WTC11 (cell line): ENCODE results near the gene ZNF615. TPM values are rescaled to one million over a fixed set of nuclear protein-coding genes. Genes with fewer than 3 reads are reported as not detected.
"Not testable (repeated sequence)": the region's sequence is repeated elsewhere in the genome, so short reads cannot be mapped to it uniquely, and the experiment has no call there.

Experiments used
- ATAC-seq: fragments of 200-7000 bp; cut with Tn5 transposase; 2 replicates; pipeline ENCODE4 v1.10.0; 2021; ENCODE audit warnings: mild to moderate bottlenecking, moderate library complexity
- CTCF ChIA-PET: fragments of 300-600 bp; sonication (Branson Sonifier 250); formaldehyde crosslinking; loops from one replicate; lab custom pipeline; 2021; ENCODE audit warnings: antibody characterized with exemption; lab: Charles Lee
- POLR2A ChIA-PET: fragments of 350-600 bp; sonication (Branson Sonifier 250); formaldehyde crosslinking; loops from one replicate; lab custom pipeline; 2021; ENCODE audit warnings: antibody characterized with exemption; lab: Charles Lee
- DNase-seq: peaks from one replicate; pipeline ENCODE4 v3.0.0; 2021; ENCODE audit warnings: low spot score
- H3K27ac Mint-ChIP-seq: 2 replicates; pipeline ENCODE4 v1.8.0; 2021; ENCODE audit warnings: mixed read lengths
- H3K27me3 Mint-ChIP-seq: 2 replicates; pipeline ENCODE4 v1.8.0; 2021; ENCODE audit warnings: low read depth, mild to moderate bottlenecking, moderate library complexity, mixed read lengths
- H3K36me3 Mint-ChIP-seq: 2 replicates; pipeline ENCODE4 v1.8.0; 2021; ENCODE audit warnings: mixed read lengths
- H3K4me1 Mint-ChIP-seq: 2 replicates; pipeline ENCODE4 v1.8.0; 2022; ENCODE audit warnings: mixed read lengths
- H3K4me3 Mint-ChIP-seq: 2 replicates; pipeline ENCODE4 v1.8.0; 2021; ENCODE audit warnings: mild to moderate bottlenecking, moderate library complexity, mixed read lengths
- H3K9me3 Mint-ChIP-seq: 2 replicates; pipeline ENCODE4 v1.8.0; 2021; ENCODE audit warnings: mixed read lengths
- ESRRA ChIP-seq: sonication (generic); formaldehyde crosslinking; IDR thresholded peaks from 2 replicates; pipeline ENCODE4 v1.8.1; 2022; ENCODE audit warnings: mild to moderate bottlenecking, missing genetic modification reagents, borderline replicate concordance
- ETV6 ChIP-seq: sonication (generic); formaldehyde crosslinking; IDR thresholded peaks from 2 replicates; pipeline ENCODE4 v1.8.1; 2022; ENCODE audit warnings: mild to moderate bottlenecking, missing genetic modification reagents
- FOXK1 ChIP-seq: sonication (generic); formaldehyde crosslinking; IDR thresholded peaks from 2 replicates; pipeline ENCODE4 v1.8.0; 2022; ENCODE audit warnings: mild to moderate bottlenecking, moderate library complexity, missing genetic modification reagents
- GABPB1 ChIP-seq: sonication (generic); formaldehyde crosslinking; IDR thresholded peaks from 2 replicates; pipeline ENCODE4 v1.8.1; 2023; ENCODE audit warnings: mild to moderate bottlenecking, missing genetic modification reagents
- NFATC4 ChIP-seq: fragments of 250-450 bp; sonication (Bioruptor Pico); IDR thresholded peaks from 2 replicates; pipeline ENCODE4 v1.9.0; 2021; ENCODE audit warnings: mild to moderate bottlenecking
- NR1H2 ChIP-seq: sonication (generic); formaldehyde crosslinking; IDR thresholded peaks from 2 replicates; pipeline ENCODE4 v1.9.0; 2021; ENCODE audit warnings: mild to moderate bottlenecking, moderate library complexity, missing genetic modification reagents
- PRRX2 ChIP-seq: fragments of 250-450 bp; sonication (Bioruptor Pico); IDR thresholded peaks from 2 replicates; pipeline ENCODE4 v1.8.0; 2021; ENCODE audit warnings: mild to moderate bottlenecking
- SMAD3 ChIP-seq: sonication (generic); formaldehyde crosslinking; IDR thresholded peaks from 2 replicates; pipeline ENCODE4 v1.8.0; 2022; ENCODE audit warnings: missing genetic modification reagents, mild to moderate bottlenecking, borderline replicate concordance
- TEAD4 ChIP-seq: sonication (generic); formaldehyde crosslinking; IDR thresholded peaks from 2 replicates; pipeline ENCODE4 v1.8.0; 2022; ENCODE audit warnings: mild to moderate bottlenecking, missing genetic modification reagents
- ZNF121 ChIP-seq: sonication (generic); formaldehyde crosslinking; IDR thresholded peaks from 2 replicates; pipeline ENCODE4 v1.8.0; 2023; ENCODE audit warnings: missing genetic modification reagents
- ZNF219 ChIP-seq: sonication (generic); formaldehyde crosslinking; IDR thresholded peaks from 2 replicates; pipeline ENCODE4 v1.8.0; 2023; ENCODE audit warnings: missing genetic modification reagents, mild to moderate bottlenecking, borderline replicate concordance
- ZNF263 ChIP-seq: sonication (generic); formaldehyde crosslinking; IDR thresholded peaks from 2 replicates; pipeline ENCODE4 v1.8.1; 2022; ENCODE audit warnings: low read depth, mild to moderate bottlenecking, moderate library complexity, missing genetic modification reagents
- total RNA-seq: library from RNA; stranded (reverse); gene quantifications from 3 replicates; pipeline ENCODE4 v1.2.3, GENCODE V29; 2021
- TF ChIP-seq, protein P1 (sequence below): fragments of 250-450 bp; sonication (Bioruptor Pico); IDR thresholded peaks from 2 replicates; pipeline ENCODE4 v2.1.2; 2022; ENCODE audit warnings: mild to moderate bottlenecking, moderate library complexity
- TF ChIP-seq, protein P2 (sequence below): sonication (generic); formaldehyde crosslinking; IDR thresholded peaks from 2 replicates; pipeline ENCODE4 v1.8.1; 2023; ENCODE audit warnings: mild to moderate bottlenecking, missing genetic modification reagents, borderline replicate concordance
- TF ChIP-seq, protein P3 (sequence below): fragments of 200-600 bp; IDR thresholded peaks from 2 replicates; pipeline ENCODE4 v1.8.0; 2022; ENCODE audit warnings: antibody characterized with exemption
- TF ChIP-seq, protein P4 (sequence below): fragments of 250-450 bp; sonication (Bioruptor Pico); IDR thresholded peaks from 2 replicates; pipeline ENCODE4 v1.8.0; 2021; ENCODE audit warnings: mild to moderate bottlenecking
- TF ChIP-seq, protein P5 (sequence below): sonication (generic); formaldehyde crosslinking; IDR thresholded peaks from 2 replicates; pipeline ENCODE4 v1.8.1; 2022; ENCODE audit warnings: low read depth, missing genetic modification reagents, borderline replicate concordance
- TF ChIP-seq, protein P6 (sequence below): sonication (generic); formaldehyde crosslinking; IDR thresholded peaks from 2 replicates; pipeline ENCODE4 v1.8.0; 2022; ENCODE audit warnings: mild to moderate bottlenecking, missing genetic modification reagents
- TF ChIP-seq, protein P7 (sequence below): sonication (generic); formaldehyde crosslinking; IDR thresholded peaks from 2 replicates; pipeline ENCODE4 v1.8.0; 2022; ENCODE audit warnings: mild to moderate bottlenecking, missing genetic modification reagents

Gene ZNF615
- total RNA-seq, 1 experiment from 2014 or later: 11.9 TPM

DNA sequence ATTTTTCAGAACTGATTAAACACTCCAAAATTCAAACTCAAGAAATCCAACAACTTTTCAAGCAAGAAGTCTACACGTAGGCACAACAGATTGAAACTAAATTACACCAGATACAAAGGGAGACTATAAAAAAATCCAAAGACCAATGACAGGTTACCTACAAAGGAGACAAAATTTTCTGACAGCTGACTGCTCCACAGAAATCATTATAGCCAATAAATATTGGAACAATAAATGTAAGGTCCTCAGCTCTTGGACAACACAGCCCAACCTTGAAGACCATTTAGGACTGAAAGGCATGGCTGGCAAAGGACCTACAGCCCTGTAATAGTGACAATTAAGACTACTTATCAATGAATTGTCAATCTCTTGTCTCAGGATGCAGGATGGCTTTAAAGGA lies 37.3 kb downstream of the ZNF615 start:
- POLR2A ChIA-PET: no interaction called here
- H3K9me3 Mint-ChIP-seq: peaks cover 67% of the 10 kb centered on the region
- CTCF ChIA-PET: no interaction called here
- peaks cover 3% of the 10 kb centered on the region for H3K27me3 Mint-ChIP-seq
- H3K4me3 Mint-ChIP-seq: no peak overlapping the region
- no peaks in the 10 kb centered on the region for H3K4me1 Mint-ChIP-seq
- no peak for ATAC-seq
- no peak for TF ChIP-seq GABPB1
- H3K36me3 Mint-ChIP-seq: peaks cover 84% of the 10 kb centered on the region
- no peak overlapping the region for H3K27ac Mint-ChIP-seq
- no peak for DNase-seq

DNA sequence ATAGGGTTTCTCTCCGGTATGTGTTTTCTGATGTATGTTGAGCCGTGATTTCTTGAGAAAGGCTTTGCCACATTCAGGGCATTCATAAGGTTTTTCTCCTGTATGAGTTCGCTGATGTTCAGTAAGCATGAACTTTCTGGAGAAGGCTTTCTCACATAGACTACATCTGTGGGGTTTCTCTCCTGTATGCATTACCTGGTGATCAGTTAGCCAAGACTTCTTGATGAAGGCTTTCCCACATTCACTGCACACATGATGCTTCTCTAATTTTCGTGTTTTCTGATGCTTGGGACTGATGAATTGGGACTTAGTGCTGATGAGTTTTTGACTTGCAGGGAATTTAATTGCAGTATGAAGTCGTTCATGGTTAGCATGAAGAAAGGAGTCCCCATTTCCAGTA lies 42.4 kb downstream of the ZNF615 start:
- Mint-ChIP-seq H3K27ac (no peak overlapping the region), H3K27me3 (peaks cover 2% of the 10 kb centered on the region), H3K9me3 (peaks cover 44% of the 10 kb centered on the region), H3K36me3 (peaks cover 61% of the 10 kb centered on the region), H3K4me3 (no peak overlapping the region), H3K4me1 (peaks cover 14% of the 10 kb centered on the region)
- TF ChIP-seq PRRX2 (CRISPR knock-in tag) (no peak), ZNF263 (no peak), SMAD3 (CRISPR knock-in tag) (no peak)
- TF ChIP-seq, protein P1, sequence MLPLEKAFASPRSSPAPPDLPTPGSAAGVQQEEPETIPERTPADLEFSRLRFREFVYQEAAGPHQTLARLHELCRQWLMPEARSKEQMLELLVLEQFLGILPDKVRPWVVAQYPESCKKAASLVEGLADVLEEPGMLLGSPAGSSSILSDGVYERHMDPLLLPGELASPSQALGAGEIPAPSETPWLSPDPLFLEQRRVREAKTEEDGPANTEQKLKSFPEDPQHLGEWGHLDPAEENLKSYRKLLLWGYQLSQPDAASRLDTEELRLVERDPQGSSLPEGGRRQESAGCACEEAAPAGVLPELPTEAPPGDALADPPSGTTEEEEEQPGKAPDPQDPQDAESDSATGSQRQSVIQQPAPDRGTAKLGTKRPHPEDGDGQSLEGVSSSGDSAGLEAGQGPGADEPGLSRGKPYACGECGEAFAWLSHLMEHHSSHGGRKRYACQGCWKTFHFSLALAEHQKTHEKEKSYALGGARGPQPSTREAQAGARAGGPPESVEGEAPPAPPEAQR (CRISPR knock-in tag): no peak
- ChIA-PET POLR2A (no interaction called here), CTCF (no interaction called here)
- ATAC-seq (no peak), DNase-seq (no peak)

DNA sequence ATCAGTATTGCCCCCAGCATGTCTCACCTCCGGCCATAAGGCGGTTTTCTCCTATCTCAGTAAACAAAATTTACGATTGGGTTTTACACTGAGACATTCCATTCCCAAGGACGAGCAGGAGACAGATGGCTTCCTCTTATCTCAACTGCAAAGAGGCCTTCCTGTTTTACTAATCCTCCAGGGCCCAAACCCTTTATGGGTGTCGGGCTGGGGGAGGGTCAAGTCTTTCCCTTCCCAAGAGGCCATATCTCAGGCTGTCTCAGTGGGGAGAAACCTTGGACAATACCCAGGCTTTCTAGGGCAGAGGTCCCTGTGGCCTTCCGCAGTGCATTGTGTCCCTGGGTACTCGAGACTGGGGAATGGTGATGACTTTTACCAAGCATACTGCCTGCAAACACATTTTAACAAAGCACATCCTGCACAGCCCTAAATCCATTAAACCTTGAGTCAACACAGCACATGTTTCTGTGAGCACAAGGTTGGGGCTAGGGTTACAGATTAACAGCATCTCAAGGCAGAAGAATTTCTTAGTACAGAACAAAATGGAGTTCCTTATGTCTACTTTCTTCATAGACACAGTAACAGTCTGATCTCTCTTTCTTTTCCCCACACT lies 47.3 kb downstream of the ZNF615 start:
- POLR2A ChIA-PET, H3K27me3 Mint-ChIP-seq, DNase-seq, ATAC-seq, H3K4me3 Mint-ChIP-seq, H3K27ac Mint-ChIP-seq, CTCF ChIA-PET: not testable (repeated sequence)
- H3K9me3 Mint-ChIP-seq: peaks cover 23% of the 10 kb centered on the region
- H3K36me3 Mint-ChIP-seq: peaks cover 23% of the 10 kb centered on the region
- H3K4me1 Mint-ChIP-seq: peaks cover 21% of the 10 kb centered on the region

DNA sequence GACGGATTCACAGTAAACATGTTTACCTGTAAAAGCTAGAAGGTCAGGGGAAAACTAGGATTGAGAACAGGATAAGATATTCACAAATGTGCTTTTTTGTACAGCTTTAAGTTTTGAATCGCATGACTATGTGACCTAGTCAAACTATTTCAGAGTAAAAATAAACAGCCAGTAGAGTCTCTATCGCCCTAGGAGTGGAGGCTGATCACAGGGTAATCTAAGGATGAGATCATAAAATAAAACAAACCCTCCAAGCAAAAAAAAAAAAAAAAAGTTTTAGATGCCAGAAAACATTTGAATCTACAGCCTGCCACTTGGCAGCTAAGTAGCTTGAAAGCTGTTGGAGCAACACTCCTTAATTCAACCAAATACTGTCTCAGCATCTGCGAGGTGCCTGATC lies 48.2 kb downstream of the ZNF615 start:
- Mint-ChIP-seq H3K4me3 (no peak overlapping the region), H3K4me1 (peaks cover 21% of the 10 kb centered on the region), H3K9me3 (peaks cover 14% of the 10 kb centered on the region), H3K27ac (no peak overlapping the region), H3K36me3 (peaks cover 14% of the 10 kb centered on the region), H3K27me3 (no peaks in the 10 kb centered on the region)
- DNase-seq (no peak), ATAC-seq (no peak)
- CTCF ChIA-PET: no interaction called here
- POLR2A ChIA-PET: no interaction called here
- TF ChIP-seq ESRRA (CRISPR knock-in tag) (no peak), NR1H2 (CRISPR knock-in tag) (no peak), ZNF219 (CRISPR knock-in tag) (no peak), ZNF121 (CRISPR knock-in tag) (no peak), ETV6 (CRISPR knock-in tag) (no peak), TEAD4 (CRISPR knock-in tag) (no peak), GABPB1 (no peak), NFATC4 (no peak), FOXK1 (CRISPR knock-in tag) (no peak)
- TF ChIP-seq, protein P2, sequence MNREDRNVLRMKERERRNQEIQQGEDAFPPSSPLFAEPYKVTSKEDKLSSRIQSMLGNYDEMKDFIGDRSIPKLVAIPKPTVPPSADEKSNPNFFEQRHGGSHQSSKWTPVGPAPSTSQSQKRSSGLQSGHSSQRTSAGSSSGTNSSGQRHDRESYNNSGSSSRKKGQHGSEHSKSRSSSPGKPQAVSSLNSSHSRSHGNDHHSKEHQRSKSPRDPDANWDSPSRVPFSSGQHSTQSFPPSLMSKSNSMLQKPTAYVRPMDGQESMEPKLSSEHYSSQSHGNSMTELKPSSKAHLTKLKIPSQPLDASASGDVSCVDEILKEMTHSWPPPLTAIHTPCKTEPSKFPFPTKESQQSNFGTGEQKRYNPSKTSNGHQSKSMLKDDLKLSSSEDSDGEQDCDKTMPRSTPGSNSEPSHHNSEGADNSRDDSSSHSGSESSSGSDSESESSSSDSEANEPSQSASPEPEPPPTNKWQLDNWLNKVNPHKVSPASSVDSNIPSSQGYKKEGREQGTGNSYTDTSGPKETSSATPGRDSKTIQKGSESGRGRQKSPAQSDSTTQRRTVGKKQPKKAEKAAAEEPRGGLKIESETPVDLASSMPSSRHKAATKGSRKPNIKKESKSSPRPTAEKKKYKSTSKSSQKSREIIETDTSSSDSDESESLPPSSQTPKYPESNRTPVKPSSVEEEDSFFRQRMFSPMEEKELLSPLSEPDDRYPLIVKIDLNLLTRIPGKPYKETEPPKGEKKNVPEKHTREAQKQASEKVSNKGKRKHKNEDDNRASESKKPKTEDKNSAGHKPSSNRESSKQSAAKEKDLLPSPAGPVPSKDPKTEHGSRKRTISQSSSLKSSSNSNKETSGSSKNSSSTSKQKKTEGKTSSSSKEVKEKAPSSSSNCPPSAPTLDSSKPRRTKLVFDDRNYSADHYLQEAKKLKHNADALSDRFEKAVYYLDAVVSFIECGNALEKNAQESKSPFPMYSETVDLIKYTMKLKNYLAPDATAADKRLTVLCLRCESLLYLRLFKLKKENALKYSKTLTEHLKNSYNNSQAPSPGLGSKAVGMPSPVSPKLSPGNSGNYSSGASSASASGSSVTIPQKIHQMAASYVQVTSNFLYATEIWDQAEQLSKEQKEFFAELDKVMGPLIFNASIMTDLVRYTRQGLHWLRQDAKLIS (CRISPR knock-in tag): no peak
- TF ChIP-seq, protein P3, sequence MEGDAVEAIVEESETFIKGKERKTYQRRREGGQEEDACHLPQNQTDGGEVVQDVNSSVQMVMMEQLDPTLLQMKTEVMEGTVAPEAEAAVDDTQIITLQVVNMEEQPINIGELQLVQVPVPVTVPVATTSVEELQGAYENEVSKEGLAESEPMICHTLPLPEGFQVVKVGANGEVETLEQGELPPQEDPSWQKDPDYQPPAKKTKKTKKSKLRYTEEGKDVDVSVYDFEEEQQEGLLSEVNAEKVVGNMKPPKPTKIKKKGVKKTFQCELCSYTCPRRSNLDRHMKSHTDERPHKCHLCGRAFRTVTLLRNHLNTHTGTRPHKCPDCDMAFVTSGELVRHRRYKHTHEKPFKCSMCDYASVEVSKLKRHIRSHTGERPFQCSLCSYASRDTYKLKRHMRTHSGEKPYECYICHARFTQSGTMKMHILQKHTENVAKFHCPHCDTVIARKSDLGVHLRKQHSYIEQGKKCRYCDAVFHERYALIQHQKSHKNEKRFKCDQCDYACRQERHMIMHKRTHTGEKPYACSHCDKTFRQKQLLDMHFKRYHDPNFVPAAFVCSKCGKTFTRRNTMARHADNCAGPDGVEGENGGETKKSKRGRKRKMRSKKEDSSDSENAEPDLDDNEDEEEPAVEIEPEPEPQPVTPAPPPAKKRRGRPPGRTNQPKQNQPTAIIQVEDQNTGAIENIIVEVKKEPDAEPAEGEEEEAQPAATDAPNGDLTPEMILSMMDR: no peak
- TF ChIP-seq, protein P4, sequence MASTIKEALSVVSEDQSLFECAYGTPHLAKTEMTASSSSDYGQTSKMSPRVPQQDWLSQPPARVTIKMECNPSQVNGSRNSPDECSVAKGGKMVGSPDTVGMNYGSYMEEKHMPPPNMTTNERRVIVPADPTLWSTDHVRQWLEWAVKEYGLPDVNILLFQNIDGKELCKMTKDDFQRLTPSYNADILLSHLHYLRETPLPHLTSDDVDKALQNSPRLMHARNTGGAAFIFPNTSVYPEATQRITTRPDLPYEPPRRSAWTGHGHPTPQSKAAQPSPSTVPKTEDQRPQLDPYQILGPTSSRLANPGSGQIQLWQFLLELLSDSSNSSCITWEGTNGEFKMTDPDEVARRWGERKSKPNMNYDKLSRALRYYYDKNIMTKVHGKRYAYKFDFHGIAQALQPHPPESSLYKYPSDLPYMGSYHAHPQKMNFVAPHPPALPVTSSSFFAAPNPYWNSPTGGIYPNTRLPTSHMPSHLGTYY: no peak
- TF ChIP-seq, protein P5, sequence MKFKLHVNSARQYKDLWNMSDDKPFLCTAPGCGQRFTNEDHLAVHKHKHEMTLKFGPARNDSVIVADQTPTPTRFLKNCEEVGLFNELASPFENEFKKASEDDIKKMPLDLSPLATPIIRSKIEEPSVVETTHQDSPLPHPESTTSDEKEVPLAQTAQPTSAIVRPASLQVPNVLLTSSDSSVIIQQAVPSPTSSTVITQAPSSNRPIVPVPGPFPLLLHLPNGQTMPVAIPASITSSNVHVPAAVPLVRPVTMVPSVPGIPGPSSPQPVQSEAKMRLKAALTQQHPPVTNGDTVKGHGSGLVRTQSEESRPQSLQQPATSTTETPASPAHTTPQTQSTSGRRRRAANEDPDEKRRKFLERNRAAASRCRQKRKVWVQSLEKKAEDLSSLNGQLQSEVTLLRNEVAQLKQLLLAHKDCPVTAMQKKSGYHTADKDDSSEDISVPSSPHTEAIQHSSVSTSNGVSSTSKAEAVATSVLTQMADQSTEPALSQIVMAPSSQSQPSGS (CRISPR knock-in tag): no peak
- TF ChIP-seq, protein P6, sequence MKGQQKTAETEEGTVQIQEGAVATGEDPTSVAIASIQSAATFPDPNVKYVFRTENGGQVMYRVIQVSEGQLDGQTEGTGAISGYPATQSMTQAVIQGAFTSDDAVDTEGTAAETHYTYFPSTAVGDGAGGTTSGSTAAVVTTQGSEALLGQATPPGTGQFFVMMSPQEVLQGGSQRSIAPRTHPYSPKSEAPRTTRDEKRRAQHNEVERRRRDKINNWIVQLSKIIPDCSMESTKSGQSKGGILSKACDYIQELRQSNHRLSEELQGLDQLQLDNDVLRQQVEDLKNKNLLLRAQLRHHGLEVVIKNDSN: no peak
- TF ChIP-seq, protein P7, sequence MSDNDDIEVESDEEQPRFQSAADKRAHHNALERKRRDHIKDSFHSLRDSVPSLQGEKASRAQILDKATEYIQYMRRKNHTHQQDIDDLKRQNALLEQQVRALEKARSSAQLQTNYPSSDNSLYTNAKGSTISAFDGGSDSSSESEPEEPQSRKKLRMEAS (CRISPR knock-in tag): no peak
